DOHH2 (cell line): ENCODE data around the gene C1orf35.

Experiments
- H3F3A ChIP-seq: fragments of 200-600 bp; sonication (generic), shearing (Covaris generic); 2 replicates; pipeline ENCODE4 v1.6.0; 2016; ENCODE audit warnings: antibody characterized with exemption, mild to moderate bottlenecking; ENCODE audit not compliant: control insufficient read depth, insufficient read depth
- H3K27ac ChIP-seq: fragments of 200-600 bp; sonication (generic); 2 replicates; pipeline ENCODE4 v1.5.1; 2014; ENCODE audit warnings: low read depth, mild to moderate bottlenecking, low read length, moderate library complexity
- H3K27me3 ChIP-seq: fragments of 200-600 bp; sonication (generic); 2 replicates; pipeline ENCODE4 v1.6.1; 2014; ENCODE audit warnings: mild to moderate bottlenecking, low read length, mixed read lengths; ENCODE audit not compliant: control insufficient read depth
- H3K36me3 ChIP-seq: fragments of 200-600 bp; sonication (generic); 2 replicates; pipeline ENCODE4 v1.6.1; 2014; ENCODE audit warnings: mild to moderate bottlenecking, low read length, moderate library complexity, mixed read lengths; ENCODE audit not compliant: control insufficient read depth
- H3K4me1 ChIP-seq: fragments of 200-600 bp; sonication (generic); 2 replicates; pipeline ENCODE4 v1.6.1; 2014; ENCODE audit warnings: mild to moderate bottlenecking, low read length, mixed read lengths; ENCODE audit not compliant: control insufficient read depth
- H3K4me2 ChIP-seq: fragments of 200-600 bp; sonication (generic); 2 replicates; pipeline ENCODE4 v1.6.0; 2014; ENCODE audit warnings: mild to moderate bottlenecking, low read length, moderate library complexity
- H3K4me3 ChIP-seq: fragments of 200-600 bp; sonication (generic); 2 replicates; pipeline ENCODE4 v1.5.1; 2014; ENCODE audit warnings: mild to moderate bottlenecking, low read length, mixed read lengths
- H3K79me2 ChIP-seq: fragments of 200-600 bp; sonication (generic); 2 replicates; pipeline ENCODE4 v1.6.1; 2014; ENCODE audit warnings: mild to moderate bottlenecking, low read length, mixed read lengths; ENCODE audit not compliant: control insufficient read depth
- H3K9me2 ChIP-seq: fragments of 200-600 bp; sonication (generic); replicated peaks from 2 replicates; pipeline ENCODE4 v1.6.1; 2014; ENCODE audit warnings: mild to moderate bottlenecking, low read length, mixed read lengths; ENCODE audit not compliant: control insufficient read depth
- H3K9me3 ChIP-seq: fragments of 200-600 bp; sonication (generic); 2 replicates; pipeline ENCODE4 v1.6.1; 2014; ENCODE audit warnings: antibody characterized with exemption, low read length, mixed read lengths; ENCODE audit not compliant: control insufficient read depth, insufficient read depth
- H4K20me1 ChIP-seq: fragments of 200-600 bp; sonication (generic); 2 replicates; pipeline ENCODE4 v1.6.0; 2014; ENCODE audit warnings: low read depth, mild to moderate bottlenecking, antibody characterized with exemption, low read length, moderate library complexity; ENCODE audit not compliant: control insufficient read depth, insufficient read depth
- EZH2phosphoT487 ChIP-seq: fragments of 200-600 bp; sonication (generic); IDR thresholded peaks from 2 replicates; pipeline ENCODE4 v1.6.1; 2017; ENCODE audit warnings: borderline replicate concordance, mild to moderate bottlenecking, antibody characterized with exemption, low read length, moderate library complexity, mixed read lengths
- TF ChIP-seq, protein P1 (sequence below): fragments of 200-600 bp; sonication (generic); IDR thresholded peaks from one replicate; pipeline ENCODE4 v1.5.1; 2014; ENCODE audit warnings: antibody characterized with exemption, mild to moderate bottlenecking, low read depth, low read length; ENCODE audit not compliant: poor library complexity, severe bottlenecking

C1orf35 gene

DNA sequence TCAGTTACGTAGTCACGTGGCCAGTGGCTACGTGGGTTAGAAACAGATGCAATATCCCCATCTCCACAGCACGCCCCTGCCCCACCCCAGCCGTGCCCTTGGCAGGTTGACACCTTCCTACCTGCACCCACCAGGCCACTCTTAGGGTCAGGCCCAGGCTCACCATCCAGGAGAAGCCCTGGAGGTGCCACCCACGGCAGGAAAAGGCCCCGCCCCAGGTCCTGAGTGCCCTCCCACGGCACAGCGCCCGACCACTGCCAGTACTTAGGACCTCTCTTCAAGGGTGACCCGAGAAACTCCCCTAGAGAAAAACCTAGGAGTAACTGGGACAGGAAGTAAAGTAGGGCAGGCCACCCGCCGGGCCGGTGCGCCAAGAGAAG lies 1.5 kb downstream of the C1orf35 start:
- peak overlapping the region; percentile 63 for H3K4me2 ChIP-seq
- H3K27me3 ChIP-seq, result no peaks in the 10 kb centered on the region
- H3F3A ChIP-seq, result peaks cover 20% of the 10 kb centered on the region
- H4K20me1 ChIP-seq, result peaks cover 8% of the 10 kb centered on the region; the same call in 1 of the 2 replicates
- no peaks in the 10 kb centered on the region for H3K9me2 ChIP-seq
- H3K4me1 ChIP-seq, result peaks cover 24% of the 10 kb centered on the region
- peak overlapping the region; percentile 93 for H3K4me3 ChIP-seq
- H3K36me3 ChIP-seq, result peaks cover 63% of the 10 kb centered on the region
- no peaks in the 10 kb centered on the region for H3K9me3 ChIP-seq
- peaks cover 51% of the 10 kb centered on the region for H3K79me2 ChIP-seq
- TF ChIP-seq EZH2phosphoT487, result no peak
- TF ChIP-seq, protein P1, sequence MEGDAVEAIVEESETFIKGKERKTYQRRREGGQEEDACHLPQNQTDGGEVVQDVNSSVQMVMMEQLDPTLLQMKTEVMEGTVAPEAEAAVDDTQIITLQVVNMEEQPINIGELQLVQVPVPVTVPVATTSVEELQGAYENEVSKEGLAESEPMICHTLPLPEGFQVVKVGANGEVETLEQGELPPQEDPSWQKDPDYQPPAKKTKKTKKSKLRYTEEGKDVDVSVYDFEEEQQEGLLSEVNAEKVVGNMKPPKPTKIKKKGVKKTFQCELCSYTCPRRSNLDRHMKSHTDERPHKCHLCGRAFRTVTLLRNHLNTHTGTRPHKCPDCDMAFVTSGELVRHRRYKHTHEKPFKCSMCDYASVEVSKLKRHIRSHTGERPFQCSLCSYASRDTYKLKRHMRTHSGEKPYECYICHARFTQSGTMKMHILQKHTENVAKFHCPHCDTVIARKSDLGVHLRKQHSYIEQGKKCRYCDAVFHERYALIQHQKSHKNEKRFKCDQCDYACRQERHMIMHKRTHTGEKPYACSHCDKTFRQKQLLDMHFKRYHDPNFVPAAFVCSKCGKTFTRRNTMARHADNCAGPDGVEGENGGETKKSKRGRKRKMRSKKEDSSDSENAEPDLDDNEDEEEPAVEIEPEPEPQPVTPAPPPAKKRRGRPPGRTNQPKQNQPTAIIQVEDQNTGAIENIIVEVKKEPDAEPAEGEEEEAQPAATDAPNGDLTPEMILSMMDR, result no peak
- peak overlapping the region; percentile 36; the same call in 1 of the 2 replicates for H3K27ac ChIP-seq

DNA sequence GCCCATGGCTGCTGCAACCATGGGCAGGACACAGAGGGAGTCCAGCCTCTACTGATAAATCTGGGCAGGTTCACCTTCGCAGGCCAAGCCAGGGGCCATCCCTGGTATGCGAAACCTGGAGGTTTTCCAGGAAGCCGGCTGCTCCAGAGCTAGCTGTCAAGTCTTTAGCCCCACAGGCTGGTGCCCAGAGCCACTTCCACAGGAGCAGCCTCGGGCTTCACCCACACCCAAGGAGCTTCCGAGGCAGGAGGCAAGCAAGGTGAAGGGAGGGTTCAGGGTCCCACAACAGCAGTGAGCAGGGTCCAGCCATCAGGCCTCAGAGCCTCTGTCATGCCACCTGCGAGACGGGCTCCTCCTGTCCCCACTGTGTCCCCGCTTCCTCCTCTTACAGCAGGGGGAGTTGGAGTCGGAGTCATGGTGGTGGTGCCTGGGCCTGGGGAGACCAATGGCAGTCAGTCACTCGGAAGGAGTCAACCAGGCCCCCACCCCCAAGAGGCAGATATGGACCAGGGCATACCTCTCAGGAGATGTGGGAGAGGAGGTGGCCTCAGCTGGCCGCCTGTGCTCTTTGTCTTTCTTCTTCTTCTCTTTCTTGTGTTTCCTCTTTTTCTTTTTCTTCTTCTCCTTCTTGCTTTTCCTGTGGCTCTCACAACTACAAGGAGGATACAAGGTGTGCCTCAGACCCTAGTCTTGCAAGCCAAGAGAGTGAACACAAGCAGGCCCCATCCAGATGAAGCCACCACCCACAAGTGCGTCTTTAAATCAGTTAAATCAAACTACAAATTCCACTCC lies 2.1 kb downstream of the C1orf35 start:
- no peaks in the 10 kb centered on the region for H3K27me3 ChIP-seq
- H3K4me1 ChIP-seq, result peaks cover 24% of the 10 kb centered on the region
- H3K9me3 ChIP-seq, result no peaks in the 10 kb centered on the region
- peaks cover 63% of the 10 kb centered on the region for H3K36me3 ChIP-seq
- H3K4me3 ChIP-seq, result peak overlapping the region; percentile 93
- peak overlapping the region; percentile 63 for H3K4me2 ChIP-seq
- TF ChIP-seq EZH2phosphoT487, result no peak
- TF ChIP-seq, protein P1, result no peak
- no peaks in the 10 kb centered on the region for H3K9me2 ChIP-seq
- H3K27ac ChIP-seq, result peak overlapping the region; percentile 36; the same call in 1 of the 2 replicates
- H3K79me2 ChIP-seq, result peaks cover 57% of the 10 kb centered on the region
- peaks cover 11% of the 10 kb centered on the region; the same call in 1 of the 2 replicates for H4K20me1 ChIP-seq
- peaks cover 20% of the 10 kb centered on the region for H3F3A ChIP-seq

DNA sequence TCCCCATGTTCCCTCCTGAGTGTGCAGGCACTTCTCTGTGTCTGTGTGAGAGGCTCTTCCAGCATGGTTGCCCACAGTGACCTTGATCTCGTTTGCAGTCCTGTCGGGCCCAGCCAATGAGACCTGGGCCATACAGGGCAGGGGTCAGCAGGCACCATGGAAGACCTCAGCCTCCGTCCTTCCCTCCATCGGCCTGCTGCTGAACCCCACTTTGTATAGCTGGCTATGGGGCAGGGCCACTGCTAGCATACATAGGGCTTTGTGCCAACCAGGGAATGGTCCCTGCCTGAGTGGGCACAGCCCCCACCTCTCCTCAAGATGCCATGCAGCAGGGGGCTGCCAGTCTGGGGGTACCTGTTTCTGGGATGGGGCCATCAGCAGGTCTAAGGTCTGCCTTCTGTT lies 3.8 kb downstream of the C1orf35 start:
- Histone ChIP-seq H3K4me1 (peaks cover 21% of the 10 kb centered on the region), H3K9me3 (peaks cover 9% of the 10 kb centered on the region), H3K27me3 (no peaks in the 10 kb centered on the region), H4K20me1 (peaks cover 11% of the 10 kb centered on the region), H3K27ac (no peak overlapping the region), H3F3A (peaks cover 23% of the 10 kb centered on the region), H3K9me2 (no peaks in the 10 kb centered on the region), H3K4me3 (no peak overlapping the region), H3K79me2 (peaks cover 74% of the 10 kb centered on the region), H3K4me2 (no peak overlapping the region), H3K36me3 (peaks cover 72% of the 10 kb centered on the region)
- no peak for TF ChIP-seq EZH2phosphoT487
- TF ChIP-seq, protein P1, result no peak
